HEK293 (cell line): Measurements from ENCODE around the gene MRM1.
A peak's percentile ranks its signal among the peaks of the same experiment; 100 is the strongest.
"Not testable (repeated sequence)": the region's sequence is repeated elsewhere in the genome, so short reads cannot be mapped to it uniquely, and the experiment has no call there.

Experiments
- CTCF ChIA-PET: fragments of 350-600 bp; formaldehyde crosslinking; extraction: SDS; loops from one replicate; lab custom pipeline; 2021; ENCODE audit warnings: antibody characterized with exemption; lab: Yijun Ruan, JAX
- POLR2A ChIA-PET: fragments of 300-600 bp; formaldehyde crosslinking; extraction: SDS; loops from one replicate; lab custom pipeline; 2020; ENCODE audit warnings: antibody characterized with exemption, inconsistent platforms; lab: Yijun Ruan, JAX
- H3K27ac ChIP-seq: fragments of 200-500 bp; sonication (Bioruptor generic); 2 replicates; pipeline ENCODE4 v1.5.1; 2014; ENCODE audit warnings: low read depth, low read length, control low read depth, inconsistent platforms; ENCODE audit errors: extremely low read depth
- H3K36me3 ChIP-seq, 2 experiments: fragments of 200-500 bp in 1 of 2; sonication (Bioruptor generic) in 1 of 2; 1 replicate in 1 of 2; 2 replicates in 1 of 2; pipeline ENCODE4 v1.5.1; 2014 to 2017; ENCODE audit warnings: inconsistent platforms in 2 of 2, low read length in 2 of 2; ENCODE audit not compliant: control insufficient read depth in 2 of 2, insufficient read depth in 1 of 2
- H3K4me1 ChIP-seq: fragments of 200-500 bp; sonication (Bioruptor generic); 2 replicates; pipeline ENCODE4 v1.5.1; 2014; ENCODE audit warnings: mild to moderate bottlenecking, low read length, inconsistent platforms; ENCODE audit not compliant: control insufficient read depth, insufficient read depth
- H3K4me3 ChIP-seq: 2 replicates; pipeline ENCODE4 v1.5.1; 2011; ENCODE audit warnings: low read depth, mild to moderate bottlenecking, control low read depth, low read length, moderate library complexity
- H3K9me3 ChIP-seq: fragments of 200-500 bp; sonication (Bioruptor generic); 2 replicates; pipeline ENCODE4 v1.5.1; 2014; ENCODE audit warnings: low read depth, low read length, inconsistent platforms; ENCODE audit not compliant: control insufficient read depth, insufficient read depth
- HOXD13 ChIP-seq: sonication (generic); formaldehyde crosslinking; IDR thresholded peaks from 2 replicates; pipeline ENCODE4 v1.8.0; 2022; ENCODE audit warnings: missing genetic modification reagents, borderline replicate concordance
- INSM2 ChIP-seq: fragments of 450-650 bp; formaldehyde crosslinking; IDR thresholded peaks from 2 replicates; pipeline ENCODE4 v1.5.1; 2016; ENCODE audit warnings: missing biosample characterization, missing genetic modification characterization
- PRDM6 ChIP-seq: fragments of 450-650 bp; formaldehyde crosslinking; IDR thresholded peaks from 2 replicates; pipeline ENCODE4 v1.5.1; 2017; ENCODE audit warnings: missing biosample characterization, missing genetic modification characterization
- REST ChIP-seq: fragments of 450-650 bp; formaldehyde crosslinking; IDR thresholded peaks from 2 replicates; pipeline ENCODE4 v1.5.1; 2016; ENCODE audit warnings: missing biosample characterization, missing genetic modification characterization
- ZFP69B ChIP-seq: fragments of 450-650 bp; formaldehyde crosslinking; IDR thresholded peaks from 2 replicates; pipeline ENCODE4 v1.5.1; 2016; ENCODE audit warnings: missing biosample characterization, missing genetic modification characterization
- ZIC2 ChIP-seq: fragments of 450-650 bp; formaldehyde crosslinking; IDR thresholded peaks from 2 replicates; pipeline ENCODE4 v1.5.1; 2016; ENCODE audit warnings: missing biosample characterization, missing genetic modification characterization
- ZNF121 ChIP-seq: fragments of 450-650 bp; formaldehyde crosslinking; IDR thresholded peaks from 2 replicates; pipeline ENCODE4 v1.5.1; 2016; ENCODE audit warnings: missing biosample characterization, missing genetic modification characterization
- ZNF26 ChIP-seq: fragments of 450-650 bp; formaldehyde crosslinking; IDR thresholded peaks from 2 replicates; pipeline ENCODE4 v1.5.1; 2016; ENCODE audit warnings: missing biosample characterization, missing genetic modification characterization
- ZNF341 ChIP-seq: fragments of 450-650 bp; formaldehyde crosslinking; IDR thresholded peaks from 2 replicates; pipeline ENCODE4; 2016; ENCODE audit warnings: low read depth, missing biosample characterization, missing genetic modification characterization
- ZNF362 ChIP-seq: fragments of 450-650 bp; formaldehyde crosslinking; IDR thresholded peaks from 2 replicates; pipeline ENCODE4 v1.5.1; 2016; ENCODE audit warnings: missing biosample characterization, missing genetic modification characterization
- ZNF394 ChIP-seq: fragments of 450-650 bp; formaldehyde crosslinking; IDR thresholded peaks from 2 replicates; pipeline ENCODE4 v1.5.1; 2016; ENCODE audit warnings: missing biosample characterization, missing genetic modification characterization, mild to moderate bottlenecking, moderate library complexity, borderline replicate concordance
- ZNF426 ChIP-seq: fragments of 450-650 bp; formaldehyde crosslinking; IDR thresholded peaks from 2 replicates; pipeline ENCODE4 v1.5.1; 2017; ENCODE audit warnings: missing biosample characterization, missing genetic modification characterization, mild to moderate bottlenecking, inconsistent platforms, moderate library complexity
- ZNF513 ChIP-seq: fragments of 450-650 bp; IDR thresholded peaks from 2 replicates; pipeline ENCODE4 v1.5.1; 2018; ENCODE audit warnings: missing biosample characterization, missing genetic modification characterization
- ZNF596 ChIP-seq: fragments of 450-650 bp; IDR thresholded peaks from 2 replicates; pipeline ENCODE4 v1.5.0; 2018; ENCODE audit warnings: missing biosample characterization, mild to moderate bottlenecking, missing genetic modification characterization, moderate library complexity
- ZNF654 ChIP-seq: fragments of 450-650 bp; formaldehyde crosslinking; IDR thresholded peaks from 2 replicates; pipeline ENCODE4 v1.5.1; 2016; ENCODE audit warnings: low read depth, missing biosample characterization, missing genetic modification characterization
- ZXDB ChIP-seq: fragments of 450-650 bp; formaldehyde crosslinking; IDR thresholded peaks from 2 replicates; pipeline ENCODE4 v1.5.1; 2016; ENCODE audit warnings: missing biosample characterization, missing genetic modification characterization

MRM1 gene

GRCh38 chr17:36602924-36603384 is 1.6 kb downstream of the MRM1 start (continued):
- TF ChIP-seq REST (tag by site-specific recombination): peak; percentile 55; the same call in 1 of the 2 replicates
- peak; percentile 86 for TF ChIP-seq ZFP69B (tag by site-specific recombination)
- TF ChIP-seq ZNF394 (tag by site-specific recombination): no peak
- TF ChIP-seq INSM2 (tag by site-specific recombination): no peak

GRCh38 chr17:36605028-36605427 is 3.6 kb downstream of the MRM1 start:
- TF ChIP-seq ZNF596 (peak; percentile 40; the same call in 1 of the 2 replicates), ZNF121 (tag by site-specific recombination) (peak; percentile 78)
- CTCF ChIA-PET: interaction anchor here (3.9 kb wide), 1 partner anchor 22 kb away, joined by 45 read pairs; no protein-coding TSS in a partner anchor
- H3K9me3 ChIP-seq, H3K4me3 ChIP-seq, POLR2A ChIA-PET, H3K27ac ChIP-seq, H3K4me1 ChIP-seq: not testable (repeated sequence)
- H3K36me3 ChIP-seq: peaks cover 4 to 20% of the 10 kb centered on the region in 2 experiments; a peak in 2 of 3 replicates

GRCh38 chr17:36608280-36608679 is 6.9 kb downstream of the MRM1 start:
- H3K9me3 ChIP-seq: no peaks in the 10 kb centered on the region
- peaks cover 1% of the 10 kb centered on the region for H3K4me1 ChIP-seq
- H3K36me3 ChIP-seq: peaks cover 3 to 20% of the 10 kb centered on the region in 2 experiments; a peak in 2 of 3 replicates
- CTCF ChIA-PET: interaction anchor here (0.6 to 0.7 kb wide), 2 partner anchors 20 to 554 kb away, joined by 3 read pairs; no protein-coding TSS in a partner anchor
- TF ChIP-seq ZNF426 (tag by site-specific recombination): no peak
- TF ChIP-seq ZNF362: no peak
- no peak for TF ChIP-seq ZNF341 (tag by site-specific recombination)
- TF ChIP-seq, all 188 proteins: peak for 0
- POLR2A ChIA-PET: interaction anchor here (1.3 kb wide), 1 partner anchor 63 kb away, joined by 3 read pairs; the partner anchor contains the start of gene GGNBP2
- Histone ChIP-seq H3K27ac (no peak overlapping the region), H3K4me3 (no peak overlapping the region)

- Histone ChIP-seq H3K36me3 (peaks cover 0 to 16% of the 10 kb centered on the region in 2 experiments; a peak in 2 of 3 replicates), H3K9me3 (no peaks in the 10 kb centered on the region), H3K4me1 (no peaks in the 10 kb centered on the region; the same call in 1 of the 2 replicates), H3K4me3 (no peak overlapping the region), H3K27ac (no peak overlapping the region)
- ChIA-PET CTCF (interaction anchor here (0.7 kb wide), 1 partner anchor 554 kb away, joined by 3 read pairs; no protein-coding TSS in a partner anchor), POLR2A (no interaction called here)
- TF ChIP-seq ZNF26 (no peak), ZXDB (tag by site-specific recombination) (no peak), PRDM6 (no peak), ZNF654 (tag by site-specific recombination) (peak; percentile 23; the same call in 1 of the 2 replicates), ZIC2 (tag by site-specific recombination) (peak; percentile 49), ZNF513 (tag by site-specific recombination) (no peak), HOXD13 (CRISPR knock-in tag) (no peak)
Measured at GRCh38 chr17:36608794-36609497, 7.6 kb downstream of the MRM1 start.
